B cell (primary cell): ENCODE results near the gene TMEM141. TPM values are rescaled to one million over a fixed set of nuclear protein-coding genes. Genes with fewer than 3 reads are reported as not detected.

Source experiments
- ATAC-seq: fragments of 200-7000 bp; cut with Tn5 transposase; one replicate; pipeline ENCODE4 v1.10.0; 2021; ENCODE audit warnings: low read depth, mild to moderate bottlenecking, moderate number of reproducible peaks, moderate library complexity
- CTCF ChIA-PET: fragments of 350-600 bp; sonication (Branson Sonifier 250); formaldehyde crosslinking; loops from one replicate; lab custom pipeline; 2021; ENCODE audit warnings: antibody characterized with exemption, inconsistent platforms; lab: Charles Lee
- POLR2A ChIA-PET: fragments of 350-600 bp; sonication (Branson Sonifier 250); formaldehyde crosslinking; loops from one replicate; lab custom pipeline; 2021; ENCODE audit warnings: antibody characterized with exemption; lab: Charles Lee
- DNase-seq: peaks from one replicate; pipeline ENCODE4 v3.0.0; 2013
- H2AFZ ChIP-seq: 2 replicates; pipeline ENCODE4 v1.6.1; 2012; ENCODE audit warnings: mild to moderate bottlenecking, low read depth, low read length; ENCODE audit not compliant: insufficient read depth, poor library complexity, severe bottlenecking
- H3K27ac ChIP-seq, 2 donors: 1 replicate in 1 of 2; 2 replicates in 1 of 2; pipeline ENCODE4 v1.5.1; 2012 to 2013; ENCODE audit warnings: low read length in 2 of 2, mild to moderate bottlenecking in 2 of 2, moderate library complexity in 1 of 2
- H3K27me3 ChIP-seq, 4 experiments: fragments of 200-600 bp in 1 of 4; sonication (generic) in 1 of 4; replicated peaks in 1 of 4; 1 replicate in 2 of 4; 2 replicates in 2 of 4; pipeline versions ENCODE4 v1.6.1 to v1.7.0; 2013 to 2016; ENCODE audit warnings: low read length in 3 of 4, mild to moderate bottlenecking in 2 of 4, mixed read lengths in 1 of 4, moderate library complexity in 1 of 4; ENCODE audit not compliant: insufficient read depth in 4 of 4, control insufficient read depth in 3 of 4; ENCODE audit errors: control extremely low read depth in 1 of 4
- H3K36me3 ChIP-seq, 2 experiments: replicated peaks in 1 of 2; 1 replicate in 1 of 2; 2 replicates in 1 of 2; pipeline versions ENCODE4 v1.6.1 to v1.7.1; 2013; ENCODE audit warnings: low read length in 1 of 2; ENCODE audit not compliant: insufficient read depth in 2 of 2, control insufficient read depth in 1 of 2; ENCODE audit errors: control extremely low read depth in 1 of 2, extremely low read depth in 1 of 2
- H3K4me1 ChIP-seq, 2 donors: fragments of 200-600 bp in 1 of 2; sonication (generic) in 1 of 2; 1 replicate in 1 of 2; 2 replicates in 1 of 2; pipeline versions ENCODE4 v1.5.1 to v1.6.1; 2013 to 2017; ENCODE audit warnings: low read length in 2 of 2; ENCODE audit not compliant: control insufficient read depth in 2 of 2, insufficient read depth in 2 of 2
- H3K4me2 ChIP-seq: replicated peaks from 2 replicates; pipeline ENCODE3; 2012; ENCODE audit warnings: mild to moderate bottlenecking, low read depth, low read length; ENCODE audit not compliant: poor library complexity, severe bottlenecking
- H3K4me3 ChIP-seq, 5 experiments: fragments of 200-600 bp in 1 of 5; sonication (generic) in 1 of 5; 1 replicate in 3 of 5; 2 replicates in 2 of 5; pipeline versions ENCODE4 v1.5.1 to v1.7.0; 2011 to 2016; ENCODE audit warnings: low read length in 4 of 5, mild to moderate bottlenecking in 4 of 5, low read depth in 2 of 5, control low read depth in 1 of 5, moderate library complexity in 1 of 5; ENCODE audit not compliant: insufficient read depth in 1 of 5; ENCODE audit errors: control extremely low read depth in 1 of 5, extremely low read depth in 1 of 5
- H3K79me2 ChIP-seq: fragments of 200-600 bp; sonication (generic); one replicate; pipeline ENCODE4 v1.6.0; 2016; ENCODE audit warnings: low read length; ENCODE audit not compliant: control insufficient read depth, insufficient read depth
- H3K9ac ChIP-seq: fragments of 200-600 bp; sonication (generic); 2 replicates; pipeline ENCODE4 v1.6.1; 2017; ENCODE audit warnings: mild to moderate bottlenecking, low read length, moderate library complexity
- H3K9me3 ChIP-seq, 3 donors: one replicate each; pipeline versions ENCODE4 v1.6.1 to v1.7.1; 2013; ENCODE audit warnings: low read length in 2 of 3; ENCODE audit not compliant: control insufficient read depth in 2 of 3, insufficient read depth in 1 of 3; ENCODE audit errors: control extremely low read depth in 1 of 3
- H4K20me1 ChIP-seq: 2 replicates; pipeline ENCODE4 v1.6.0; 2012; ENCODE audit warnings: mild to moderate bottlenecking, low read length; ENCODE audit not compliant: insufficient read depth, control insufficient read depth, poor library complexity, severe bottlenecking
- H3K27ac Mint-ChIP-seq: one replicate; pipeline ENCODE4 v1.8.0; 2021; ENCODE audit warnings: mixed read lengths
- H3K27me3 Mint-ChIP-seq: one replicate; pipeline ENCODE4 v1.8.0; 2021; ENCODE audit warnings: mixed read lengths
- H3K4me1 Mint-ChIP-seq: one replicate; pipeline ENCODE4 v1.8.0; 2021; ENCODE audit warnings: mixed read lengths
- H3K4me3 Mint-ChIP-seq: one replicate; pipeline ENCODE4 v1.8.0; 2021; ENCODE audit warnings: mixed read lengths
- H3K9me3 Mint-ChIP-seq: one replicate; pipeline ENCODE4 v1.8.0; 2022; ENCODE audit warnings: mixed read lengths; ENCODE audit not compliant: insufficient read depth
- CTCF ChIP-seq: fragments of 200-600 bp; IDR thresholded peaks from one replicate; pipeline ENCODE4 v1.8.0; 2022; ENCODE audit warnings: antibody characterized with exemption, mild to moderate bottlenecking
- EZH2 ChIP-seq: IDR thresholded peaks from 2 replicates; pipeline ENCODE4 v1.6.1; 2012; ENCODE audit warnings: borderline replicate concordance, low read depth, mild to moderate bottlenecking, moderate library complexity, low read length; ENCODE audit not compliant: insufficient read depth, poor library complexity, severe bottlenecking
- WGBS: methylation state at CpG from one replicate; pipeline ENCODE4 v1.1.5; 2013; ENCODE audit warnings: missing lambda C conversion rate; ENCODE audit not compliant: insufficient coverage; 5-methylcytosine and 5-hydroxymethylcytosine counted together
- intact Hi-C: fragments of 100-400 bp; cut with micrococcal nuclease; formaldehyde crosslinking; loops from one replicate; pipeline ENCODE4 v1.10.0; 2022
- polyA minus RNA-seq: library from RNA; depleted of rRNA, polyadenylated mRNA; stranded (reverse); fragments of >200 nt; gene quantifications from 2 replicates; pipeline ENCODE4 v1.2.3, GENCODE V29; 2012
- polyA plus RNA-seq: library from polyadenylated mRNA; depleted of rRNA; stranded (reverse); fragments of >200 nt; gene quantifications from 2 replicates; pipeline ENCODE4 v1.2.3, GENCODE V29; 2012
- total RNA-seq, 2 donors: library from RNA; stranded (reverse); fragments of 120-200 nt in 1 of 2; gene quantifications; 1 replicate in 1 of 2; 2 replicates in 1 of 2; pipeline versions ENCODE4 v1.2.3 to v1.2.4, GENCODE V29; 2013 to 2022

Gene TMEM141
- total RNA-seq = 35.7 and 39.1 TPM in 2 replicates
- total RNA-seq (2013) = 37.5 TPM
- polyA plus RNA-seq = 32.4 and 60.8 TPM in 2 replicates
- polyA minus RNA-seq = 35.0 and 42.8 TPM in 2 replicates

GRCh38 chr9:136790640-136791515 is at the start of gene TMEM141:
Gene TMEM141, plus strand, starts transcription at chr9:136791344. Its CDS starts 27 bp downstream, at chr9:136791371.
- peaks cover 18 to 27% of the 10 kb centered on the region in 2 donors for H3K4me1 ChIP-seq
- no peaks in the 10 kb centered on the region for H3K9me3 Mint-ChIP-seq
- POLR2A ChIA-PET = interaction anchor here (0.6 to 1.2 kb wide), 6 partner anchors 9 to 244 kb away, joined by 3 to 5 read pairs (median 4); partner anchors contain the start of gene LCN8
- CTCF ChIA-PET = interaction anchor here (0.6 to 10.5 kb wide), 11 partner anchors 16 to 296 kb away, joined by 3 to 106 read pairs (median 4); partner anchors contain the start of genes FUT7, LCN8, MAN1B1 and RABL6
- H2AFZ ChIP-seq = peak within 1 kb of the TSS; percentile 80
- peak within 1 kb of the TSS; percentile 97 to 99 for H3K27ac ChIP-seq
- H3K4me3 Mint-ChIP-seq = peak within 1 kb of the TSS; percentile 87
- H3K79me2 ChIP-seq = peaks cover 4% of the 10 kb centered on the region
- ATAC-seq (peak; percentile 84), DNase-seq (peak; percentile 99)
- H3K4me1 Mint-ChIP-seq = peaks cover 23% of the 10 kb centered on the region
- TF ChIP-seq CTCF (no peak), EZH2 (no peak)
- intact Hi-C loops = loop anchor here (1.0 to 10.0 kb wide), 10 partner anchors 9 to 814 kb away; partner anchors contain the start of genes ARRDC1, C8G, EDF1 and FBXW5
- under 1% methylated on average over 68 of the region's 70 CpGs for WGBS
- H3K9ac ChIP-seq = peak within 1 kb of the TSS; percentile 93
- H3K9me3 ChIP-seq = no peaks in the 10 kb centered on the region
- no peaks in the 10 kb centered on the region for H3K27me3 Mint-ChIP-seq
- peak within 1 kb of the TSS; percentile 100 for H3K4me2 ChIP-seq
- peak within 1 kb of the TSS; percentile 95 for H3K27ac Mint-ChIP-seq
- H3K27me3 ChIP-seq = no peaks in the 10 kb centered on the region
- peaks cover 12% of the 10 kb centered on the region for H4K20me1 ChIP-seq
- peaks cover 0 to 4% of the 10 kb centered on the region in 2 experiments for H3K36me3 ChIP-seq
- peak within 1 kb of the TSS in 4 of 5 experiments; percentile 69 to 84 (median 80) for H3K4me3 ChIP-seq
